Mononuclear cell (primary cell): ENCODE measurements around the gene NCDN. TPM values are rescaled to one million over a fixed set of nuclear protein-coding genes. Genes with fewer than 3 reads are reported as not detected.

Experiments used
- H3K27me3 ChIP-seq: 2 replicates; pipeline ENCODE4 v1.6.0; 2011; ENCODE audit warnings: low read length, control low read depth; ENCODE audit not compliant: insufficient read depth
- H3K4me1 ChIP-seq: 2 replicates; pipeline ENCODE4 v1.5.1; 2011; ENCODE audit warnings: mild to moderate bottlenecking, low read length, control low read depth; ENCODE audit not compliant: insufficient read depth
- H3K4me3 ChIP-seq: 2 replicates; pipeline ENCODE4 v1.5.1; 2011; ENCODE audit warnings: mild to moderate bottlenecking, low read length, moderate library complexity
- H3K9me3 ChIP-seq: 2 replicates; pipeline ENCODE4 v1.5.1; 2011; ENCODE audit warnings: low read depth, mild to moderate bottlenecking, control low read depth, low read length
- total RNA-seq: library from RNA; depleted of rRNA; stranded (reverse); fragments of >200 nt; gene quantifications from one replicate; pipeline ENCODE4 v1.2.3, GENCODE V29; 2012

NCDN gene
- total RNA-seq, 1 donor, result 4.0 TPM

GRCh38 chr1:35560256-35561225 lies 2.9 kb downstream of the NCDN start:
- Histone ChIP-seq H3K27me3 (no peaks in the 10 kb centered on the region), H3K4me3 (no peak overlapping the region), H3K9me3 (no peaks in the 10 kb centered on the region), H3K4me1 (peaks cover 26% of the 10 kb centered on the region)

DNA sequence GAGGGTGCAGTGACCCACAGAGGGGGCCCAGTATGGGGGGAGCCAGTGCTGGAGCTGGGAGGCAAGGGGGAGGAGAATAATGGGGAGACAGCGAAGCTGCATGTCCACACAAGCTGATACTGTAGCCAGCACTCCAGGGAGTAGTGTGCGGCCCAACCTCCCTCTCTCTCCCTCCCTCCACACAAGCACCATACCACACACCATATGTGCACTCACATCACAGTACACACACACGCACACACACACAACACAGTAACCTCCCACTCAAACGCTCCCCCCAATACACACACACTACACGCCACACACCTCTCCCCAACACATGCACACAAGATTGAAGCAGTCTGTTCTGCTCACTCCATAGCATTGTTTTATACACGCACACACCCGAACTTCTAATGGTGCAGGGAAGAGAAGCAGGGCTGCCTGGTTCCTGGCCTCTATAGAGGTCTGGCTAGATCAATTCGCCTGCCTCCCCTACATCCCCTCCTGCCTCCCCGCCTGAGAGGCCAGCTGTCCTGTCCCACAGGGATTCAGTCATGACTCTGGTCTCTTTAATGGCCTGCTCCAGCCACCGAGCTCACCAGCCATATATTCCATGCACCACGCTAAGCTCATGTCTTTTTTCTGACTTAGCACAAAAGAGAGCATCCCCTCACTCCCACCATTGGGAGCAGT lies 3.8 kb downstream of the NCDN start:
- no peaks in the 10 kb centered on the region for H3K9me3 ChIP-seq
- H3K4me3 ChIP-seq, result no peak overlapping the region
- no peaks in the 10 kb centered on the region for H3K27me3 ChIP-seq
- H3K4me1 ChIP-seq, result peaks cover 17% of the 10 kb centered on the region

GRCh38 chr1:35561972-35562680 lies 4.5 kb downstream of the NCDN start:
- Histone ChIP-seq H3K4me1 (peaks cover 13% of the 10 kb centered on the region), H3K4me3 (no peak overlapping the region), H3K27me3 (no peaks in the 10 kb centered on the region)

DNA sequence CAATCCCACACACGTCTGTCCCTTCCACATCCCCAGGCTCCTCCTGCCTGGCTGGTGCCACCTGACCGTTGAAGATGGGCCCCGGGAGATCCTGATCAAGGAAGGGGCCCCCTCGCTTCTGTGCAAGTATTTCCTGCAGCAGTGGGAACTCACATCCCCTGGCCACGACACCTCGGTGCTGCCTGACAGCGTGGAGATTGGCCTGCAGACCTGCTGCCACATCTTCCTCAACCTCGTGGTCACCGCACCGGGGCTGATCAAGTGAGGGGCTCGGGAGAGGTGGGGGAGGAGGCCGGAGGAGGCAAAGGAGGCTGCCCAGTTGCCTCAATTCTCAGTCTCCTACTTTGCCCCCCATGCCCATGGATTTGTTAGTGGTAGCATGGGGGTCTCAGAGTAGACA lies 5.6 kb downstream of the NCDN start:
- H3K4me1 ChIP-seq, result peaks cover 9% of the 10 kb centered on the region
- H3K27me3 ChIP-seq, result no peaks in the 10 kb centered on the region
- no peak overlapping the region for H3K4me3 ChIP-seq
- H3K9me3 ChIP-seq, result no peaks in the 10 kb centered on the region

More at GRCh38 chr1:35561972-35562680, 4.5 kb downstream of the NCDN start:
- no peaks in the 10 kb centered on the region for H3K9me3 ChIP-seq

GRCh38 chr1:35564037-35564883 lies 6.7 kb downstream of the NCDN start:
- peaks cover 3% of the 10 kb centered on the region for H3K4me1 ChIP-seq
- no peaks in the 10 kb centered on the region for H3K9me3 ChIP-seq
- no peak overlapping the region for H3K4me3 ChIP-seq

DNA sequence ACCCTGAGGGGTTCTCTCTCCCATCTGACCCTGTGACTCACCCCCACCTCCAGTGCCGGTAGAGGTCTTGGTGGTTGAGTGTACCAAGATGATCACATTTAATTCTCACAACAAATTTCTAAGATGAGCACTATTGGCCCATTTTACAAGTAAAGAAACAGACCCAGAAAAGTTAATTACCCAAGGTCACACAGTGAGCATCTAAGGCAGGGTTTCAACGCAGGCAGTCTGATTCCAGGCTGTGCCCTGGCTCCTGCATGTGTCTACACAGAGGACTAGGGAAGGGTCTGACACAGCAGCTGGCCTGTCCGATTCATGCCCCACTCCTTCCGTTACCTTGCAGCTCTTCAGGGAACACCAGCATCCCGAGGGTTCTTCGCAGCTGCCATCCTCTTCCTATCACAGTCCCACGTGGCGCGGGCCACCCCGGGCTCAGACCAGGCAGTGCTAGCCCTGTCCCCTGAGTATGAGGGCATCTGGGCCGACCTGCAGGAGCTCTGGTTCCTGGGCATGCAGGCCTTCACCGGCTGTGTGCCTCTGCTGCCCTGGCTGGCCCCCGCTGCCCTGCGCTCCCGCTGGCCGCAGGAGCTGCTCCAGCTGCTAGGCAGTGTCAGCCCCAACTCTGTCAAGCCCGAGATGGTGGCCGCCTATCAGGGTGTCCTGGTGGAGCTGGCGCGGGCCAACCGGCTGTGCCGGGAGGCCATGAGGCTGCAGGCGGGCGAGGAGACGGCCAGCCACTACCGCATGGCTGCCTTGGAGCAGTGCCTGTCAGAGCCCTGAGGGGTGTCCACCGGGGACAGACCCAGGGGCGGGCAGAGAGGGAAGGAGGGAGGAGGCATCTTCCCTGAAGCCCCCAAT lies 7.5 kb downstream of the NCDN start:
- H3K27me3 ChIP-seq, result no peaks in the 10 kb centered on the region
- no peaks in the 10 kb centered on the region for H3K4me1 ChIP-seq
- no peaks in the 10 kb centered on the region for H3K9me3 ChIP-seq
- H3K4me3 ChIP-seq, result no peak overlapping the region

More at GRCh38 chr1:35564037-35564883, 6.7 kb downstream of the NCDN start:
- no peaks in the 10 kb centered on the region for H3K27me3 ChIP-seq

DNA sequence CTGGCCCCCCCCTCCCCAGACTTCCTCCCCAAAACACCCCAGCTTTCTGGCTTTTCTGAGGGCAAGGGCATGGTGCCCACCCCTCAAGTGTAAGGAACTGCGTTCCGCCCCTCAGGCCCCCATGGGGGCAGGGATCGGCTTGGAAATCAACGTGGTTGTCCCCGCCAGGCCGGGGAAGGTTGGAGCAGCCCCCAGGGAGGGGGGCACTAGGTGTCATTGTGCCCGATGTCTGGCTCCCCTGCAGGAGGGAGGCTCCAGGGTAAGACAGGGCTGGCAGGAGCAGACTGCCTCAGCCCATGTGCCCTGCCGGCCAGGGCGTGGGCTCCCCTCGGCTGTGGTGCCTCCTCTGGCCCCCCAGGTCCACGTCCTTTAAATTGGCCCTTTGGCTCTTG lies 8.1 kb downstream of the NCDN start:
- Histone ChIP-seq H3K9me3 (no peaks in the 10 kb centered on the region), H3K4me3 (no peak overlapping the region), H3K4me1 (no peaks in the 10 kb centered on the region), H3K27me3 (no peaks in the 10 kb centered on the region)

- Histone ChIP-seq H3K9me3 (no peaks in the 10 kb centered on the region), H3K4me1 (peaks cover 6% of the 10 kb centered on the region), H3K4me3 (no peak overlapping the region), H3K27me3 (peaks cover 6% of the 10 kb centered on the region)
Observed at GRCh38 chr1:35567947-35568558, 10.5 kb downstream of the NCDN start.

- Histone ChIP-seq H3K9me3 (no peaks in the 10 kb centered on the region), H3K4me3 (no peak overlapping the region), H3K4me1 (peaks cover 12% of the 10 kb centered on the region), H3K27me3 (peaks cover 7% of the 10 kb centered on the region)
Observed at GRCh38 chr1:35568975-35569395, 11.4 kb downstream of the NCDN start.

DNA sequence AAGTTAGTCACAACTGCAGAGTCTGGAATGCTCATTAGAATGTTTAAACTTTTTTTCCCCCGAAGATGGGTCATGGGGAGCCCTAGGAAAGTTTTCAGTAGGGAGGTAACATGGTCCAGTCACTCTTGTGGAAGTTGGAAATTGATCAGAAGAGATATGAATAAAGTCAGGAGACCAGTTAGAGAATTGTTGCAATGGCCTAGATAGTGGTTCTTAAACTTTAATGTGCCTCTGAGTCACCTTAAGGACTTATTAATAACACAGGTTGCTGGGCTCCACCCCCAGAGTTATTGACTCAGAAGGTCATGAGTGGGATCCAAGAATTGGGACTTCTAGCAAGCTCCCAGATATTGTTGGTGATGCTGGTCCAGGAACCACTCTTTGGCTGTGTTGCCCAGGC lies 12.3 kb downstream of the NCDN start:
- H3K9me3 ChIP-seq, result no peaks in the 10 kb centered on the region
- peaks cover 7% of the 10 kb centered on the region for H3K27me3 ChIP-seq
- H3K4me1 ChIP-seq, result peaks cover 13% of the 10 kb centered on the region
- H3K4me3 ChIP-seq, result no peak overlapping the region

DNA sequence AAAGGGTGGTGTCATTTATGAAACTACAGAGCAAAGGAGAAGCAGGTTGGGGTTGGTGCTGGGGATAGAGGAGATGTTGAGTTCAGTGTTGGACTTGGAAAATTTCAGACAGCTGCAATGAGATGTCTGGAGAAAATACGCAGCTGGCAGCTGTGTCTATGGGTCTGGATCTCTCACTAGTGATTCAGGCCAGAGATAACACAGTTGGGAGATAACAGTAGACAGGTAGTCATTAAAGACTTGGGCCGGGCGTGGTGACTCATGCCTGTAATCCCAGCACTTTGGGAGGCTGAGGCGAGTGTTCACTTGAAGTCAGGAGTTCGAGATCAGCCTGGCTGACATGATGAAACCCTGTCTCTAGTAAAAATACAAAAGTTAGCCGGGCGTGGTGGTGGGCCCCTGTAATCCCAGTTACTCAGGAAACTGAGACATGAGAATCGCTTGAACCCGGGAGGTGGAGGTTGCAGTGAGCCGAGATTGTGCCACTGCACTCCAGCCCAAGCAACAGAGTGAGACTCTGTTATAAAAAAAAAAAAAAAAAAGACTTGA lies 13.1 kb downstream of the NCDN start:
- Histone ChIP-seq H3K27me3 (peaks cover 7% of the 10 kb centered on the region), H3K4me3 (no peak overlapping the region), H3K4me1 (peaks cover 17% of the 10 kb centered on the region), H3K9me3 (no peaks in the 10 kb centered on the region)

DNA sequence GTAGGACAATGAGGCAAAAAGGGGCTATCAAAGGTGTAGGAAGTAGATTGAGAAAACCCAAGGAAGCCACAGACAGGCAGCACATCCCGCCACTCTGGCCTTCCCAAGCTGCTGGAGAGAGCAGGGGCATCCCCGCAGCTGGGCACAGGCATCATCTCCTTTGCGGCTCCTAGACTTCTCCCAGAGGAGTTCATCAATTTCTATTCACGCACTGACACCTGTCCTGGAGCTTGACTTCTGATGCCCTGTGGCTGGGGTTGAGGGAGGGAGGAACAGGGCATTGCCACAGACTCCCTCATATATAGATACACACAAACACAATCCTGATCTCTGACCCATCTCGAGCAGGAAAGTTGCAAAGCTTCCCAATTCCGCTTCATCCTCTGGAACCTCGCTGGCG lies 13.7 kb downstream of the NCDN start:
- H3K27me3 ChIP-seq, result peaks cover 7% of the 10 kb centered on the region
- no peaks in the 10 kb centered on the region for H3K9me3 ChIP-seq
- H3K4me3 ChIP-seq, result no peak overlapping the region
- peaks cover 23% of the 10 kb centered on the region for H3K4me1 ChIP-seq

- Histone ChIP-seq H3K4me1 (peaks cover 33% of the 10 kb centered on the region), H3K9me3 (no peaks in the 10 kb centered on the region), H3K4me3 (no peak overlapping the region), H3K27me3 (peaks cover 7% of the 10 kb centered on the region)
Observed at GRCh38 chr1:35572296-35572695, 14.7 kb downstream of the NCDN start.
